Spleen (tissue), 7 donors: ENCODE results near the gene ZNF148.

Source experiments
- POLR2AphosphoS5 ChIP-seq, 3 donors: sonication (generic); formaldehyde crosslinking; IDR thresholded peaks; one replicate each; pipeline ENCODE4 v1.5.1; 2017; ENCODE audit warnings: antibody characterized with exemption in 3 of 3
- TF ChIP-seq, protein P1 (sequence below), 11 experiments: fragments of 200-600 bp in 7 of 11; fragments of 450-650 bp in 4 of 11; sonication (generic) in 4 of 11; IDR thresholded peaks in 8 of 11; conservative IDR thresholded peaks in 3 of 11; 1 replicate in 7 of 11; 2 replicates in 4 of 11; pipeline versions ENCODE4 v1.4.0 to v1.8.0; 2016 to 2021; ENCODE audit warnings: antibody characterized with exemption in 11 of 11, inconsistent platforms in 4 of 11, mild to moderate bottlenecking in 1 of 11
- donor health status: DM: no; HTN: no; CAD: no; lungs with moderate emphysema.
- donor health status: DM: no; HTN: no; CAD: no.
- donor health status: DM: no; HTN: no; CAD: no.

DNA sequence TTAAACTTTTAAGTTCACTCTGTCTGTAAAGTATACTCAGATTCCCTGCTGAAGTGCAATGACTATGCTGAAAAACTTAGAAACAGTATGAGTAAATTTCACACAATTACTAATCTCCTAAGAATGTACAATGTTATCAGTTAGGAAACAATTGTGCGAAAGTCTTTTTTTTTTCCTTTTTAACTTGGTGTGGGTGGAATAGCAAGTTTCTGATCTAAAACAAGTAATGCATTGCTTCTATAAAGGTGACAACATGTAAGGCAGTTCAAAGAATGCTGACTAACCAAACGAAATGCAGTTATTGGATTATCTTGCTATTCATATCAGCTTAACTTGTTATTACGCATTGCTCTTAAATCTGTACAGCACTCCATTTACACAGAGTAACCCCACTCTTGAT, 143.2 kb downstream of the ZNF148 start:
- TF ChIP-seq, protein P1, sequence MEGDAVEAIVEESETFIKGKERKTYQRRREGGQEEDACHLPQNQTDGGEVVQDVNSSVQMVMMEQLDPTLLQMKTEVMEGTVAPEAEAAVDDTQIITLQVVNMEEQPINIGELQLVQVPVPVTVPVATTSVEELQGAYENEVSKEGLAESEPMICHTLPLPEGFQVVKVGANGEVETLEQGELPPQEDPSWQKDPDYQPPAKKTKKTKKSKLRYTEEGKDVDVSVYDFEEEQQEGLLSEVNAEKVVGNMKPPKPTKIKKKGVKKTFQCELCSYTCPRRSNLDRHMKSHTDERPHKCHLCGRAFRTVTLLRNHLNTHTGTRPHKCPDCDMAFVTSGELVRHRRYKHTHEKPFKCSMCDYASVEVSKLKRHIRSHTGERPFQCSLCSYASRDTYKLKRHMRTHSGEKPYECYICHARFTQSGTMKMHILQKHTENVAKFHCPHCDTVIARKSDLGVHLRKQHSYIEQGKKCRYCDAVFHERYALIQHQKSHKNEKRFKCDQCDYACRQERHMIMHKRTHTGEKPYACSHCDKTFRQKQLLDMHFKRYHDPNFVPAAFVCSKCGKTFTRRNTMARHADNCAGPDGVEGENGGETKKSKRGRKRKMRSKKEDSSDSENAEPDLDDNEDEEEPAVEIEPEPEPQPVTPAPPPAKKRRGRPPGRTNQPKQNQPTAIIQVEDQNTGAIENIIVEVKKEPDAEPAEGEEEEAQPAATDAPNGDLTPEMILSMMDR (IDR thresholded peaks at IDR 0.05 in 8 of 11, conservative IDR thresholded peaks at IDR 0.05 in 3 of 11) = no peak
- no peak for TF ChIP-seq POLR2AphosphoS5 (IDR thresholded peaks at IDR 0.05)
